ENCODE data around the gene CHL1. TPM values are rescaled to one million over a fixed set of nuclear protein-coding genes. Genes with fewer than 3 reads are reported as not detected.

Gene CHL1
- total RNA-seq: 10 to 100 TPM in 1 of 2 donors, 1 to 10 TPM in 1; 3.0 to 10.6 TPM

- intact Hi-C loops (cut with DNase I): no loop called here
- TF ChIP-seq CTCF (IDR thresholded peaks at IDR 0.05): no peak
- TF ChIP-seq POLR2A (IDR thresholded peaks at IDR 0.05): no peak
These were observed at the start of gene CHL1 for GRCh38 chr3:196311-197148. Gene CHL1, plus strand, starts transcription at chr3:196763. Its CDS starts 123,014 bp downstream, at chr3:319777.

GRCh38 chr3:151614-152189 is 44.9 kb upstream of the CHL1 start:
- no peaks in the 10 kb centered on the region for H3K4me1 ChIP-seq
- intact Hi-C loops (cut with DNase I): no loop called here

More at GRCh38 chr3:196311-197148, at the start of gene CHL1:
- Histone ChIP-seq H3K36me3 (replicated peaks in 1 of 2; ENCODE audit: insufficient read depth in 1 of 2, low read depth in 2 of 2) (no peaks in the 10 kb centered on the region), H3K4me3 (peak within 1 kb of the TSS in 1 of 2 donors; percentile 20), H3K4me1 (peaks cover 23% of the 10 kb centered on the region), H3K9me3 (no peaks in the 10 kb centered on the region), H3K27me3 (peaks cover 4 to 26% of the 10 kb centered on the region in 2 donors), H3K27ac (no peak within 1 kb of the TSS)
- DNase-seq (peak in 1 of 4 donors; percentile 13), ATAC-seq (peak; percentile 42)
- WGBS, 2 donors: 2% methylated on average over 23 to 64 of the region's 64 CpGs

GRCh38 chr3:159974-160373 is 36.6 kb upstream of the CHL1 start:
- WGBS, 2 donors: 39 to 43% methylated on average over 1 of the region's 1 CpG
- no peaks in the 10 kb centered on the region for H3K27me3 ChIP-seq
- no peaks in the 10 kb centered on the region for H3K36me3 ChIP-seq (replicated peaks in 1 of 2; ENCODE audit: insufficient read depth in 1 of 2, low read depth in 2 of 2)
- no peak overlapping the region for H3K27ac ChIP-seq
- no peak overlapping the region for H3K4me3 ChIP-seq
- no peaks in the 10 kb centered on the region for H3K4me1 ChIP-seq
- intact Hi-C loops (cut with DNase I): no loop called here
- ATAC-seq (no peak), DNase-seq (no peak)
- TF ChIP-seq CTCF (IDR thresholded peaks at IDR 0.05) (no peak), POLR2A (IDR thresholded peaks at IDR 0.05) (no peak)
- H3K9me3 ChIP-seq: no peaks in the 10 kb centered on the region

More at GRCh38 chr3:151614-152189, 44.9 kb upstream of the CHL1 start:
- no peaks in the 10 kb centered on the region for H3K36me3 ChIP-seq (replicated peaks in 1 of 2; ENCODE audit: insufficient read depth in 1 of 2, low read depth in 2 of 2)
- H3K4me3 ChIP-seq: no peak overlapping the region
- ATAC-seq (no peak), DNase-seq (no peak)
- 65 to 82% methylated on average over 2 of the region's 2 CpGs for WGBS, 2 donors
- H3K27me3 ChIP-seq: no peaks in the 10 kb centered on the region
- H3K9me3 ChIP-seq: no peaks in the 10 kb centered on the region
- TF ChIP-seq CTCF (IDR thresholded peaks at IDR 0.05): no peak
- TF ChIP-seq POLR2A (IDR thresholded peaks at IDR 0.05): no peak
- H3K27ac ChIP-seq: no peak overlapping the region

GRCh38 chr3:166071-166470 is 30.5 kb upstream of the CHL1 start:
- no peak for TF ChIP-seq POLR2A (IDR thresholded peaks at IDR 0.05)
- no peak for TF ChIP-seq CTCF (IDR thresholded peaks at IDR 0.05)
- Histone ChIP-seq H3K4me3 (no peak overlapping the region), H3K4me1 (no peaks in the 10 kb centered on the region), H3K27me3 (no peaks in the 10 kb centered on the region), H3K27ac (no peak overlapping the region), H3K36me3 (replicated peaks in 1 of 2; ENCODE audit: insufficient read depth in 1 of 2, low read depth in 2 of 2) (no peaks in the 10 kb centered on the region), H3K9me3 (no peaks in the 10 kb centered on the region)
- ATAC-seq (no peak), DNase-seq (no peak)
- intact Hi-C loops (cut with DNase I): no loop called here

All from body of pancreas (tissue), 4 donors.